GM13976 (cell line): ENCODE measurements around the gene GPC6.

Source experiments
- DNase-seq: peaks from one replicate; pipeline ENCODE4 v3.0.0; 2012; ENCODE audit warnings: low spot score
- CTCF ChIP-seq: IDR thresholded peaks from 2 replicates; pipeline ENCODE4 v1.5.1; 2012; ENCODE audit warnings: borderline replicate concordance, mild to moderate bottlenecking; ENCODE audit not compliant: insufficient read depth; ENCODE audit errors: extremely low read depth, missing control alignments, control extremely low read depth
- in situ Hi-C: fragments of 300-500 bp; cut with MboI; formaldehyde crosslinking; loops from one replicate; pipeline ENCODE4 v1.12.0; 2022; ENCODE audit warnings: low sequenced_read_pairs, mixed read lengths, inconsistent platforms; ENCODE audit not compliant: unreplicated experiment

Gene GPC6

DNA sequence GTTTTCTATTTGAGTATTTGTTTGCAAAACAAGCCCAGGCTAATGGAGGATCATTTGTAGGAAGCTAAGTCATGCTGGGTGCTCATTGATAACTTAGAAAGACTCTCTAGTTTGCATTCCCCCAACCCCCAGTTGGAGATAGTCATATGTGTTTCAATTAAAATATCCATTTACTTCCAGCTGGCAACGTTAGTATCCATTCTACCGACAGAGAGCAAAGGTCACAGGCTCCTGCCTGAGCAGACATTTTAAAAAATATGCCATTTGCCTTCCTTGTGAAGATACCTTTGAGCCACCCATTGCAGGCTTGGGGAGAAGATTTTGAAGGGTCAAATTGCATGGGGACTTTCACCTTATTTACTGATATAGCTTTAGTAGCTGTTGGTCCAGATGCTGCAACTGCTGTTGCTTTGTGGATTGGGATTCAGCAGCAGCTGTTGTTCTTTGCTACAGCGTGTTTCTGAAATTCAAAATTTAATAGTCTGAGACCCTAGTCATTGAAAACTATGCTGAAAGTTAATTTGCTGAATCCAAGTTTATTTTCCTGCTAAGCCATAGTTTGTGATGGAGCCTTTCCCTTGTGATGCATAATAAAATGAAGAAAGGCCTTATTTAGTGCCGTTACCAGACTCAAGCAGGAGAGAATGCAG is 335.1 kb downstream of the GPC6 start:
- TF ChIP-seq CTCF: no peak
- in situ Hi-C loops: no loop called here
- DNase-seq: no peak

GRCh38 chr13:93562676-93563075 is 336.1 kb downstream of the GPC6 start:
- in situ Hi-C loops: no loop called here
- TF ChIP-seq CTCF: no peak
- no peak for DNase-seq

- no peak for DNase-seq
- in situ Hi-C loops: no loop called here
- no peak for TF ChIP-seq CTCF
Observed at GRCh38 chr13:93577105-93577504, 350.5 kb downstream of the GPC6 start.

- in situ Hi-C loops: no loop called here
- no peak for TF ChIP-seq CTCF
- no peak for DNase-seq
Observed at GRCh38 chr13:93589788-93590187, 363.2 kb downstream of the GPC6 start.

DNA sequence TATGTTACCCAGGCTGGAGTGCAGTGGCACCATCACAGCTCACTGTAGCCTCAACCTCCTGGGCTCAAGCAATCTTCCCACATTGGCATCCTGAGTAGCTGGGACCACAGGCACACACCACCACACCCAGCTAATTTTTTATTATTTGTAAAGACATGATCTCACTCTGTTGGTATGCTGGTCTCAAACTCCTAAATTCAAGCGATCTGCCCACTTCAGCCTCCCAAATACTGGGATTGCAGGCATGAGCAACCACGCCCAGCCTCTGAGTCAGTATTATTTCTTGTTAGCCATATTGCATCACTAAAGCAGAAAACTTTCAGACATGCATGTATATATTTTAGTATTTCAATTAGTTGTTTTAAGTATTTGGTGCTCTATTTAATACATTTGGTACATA is 376.4 kb downstream of the GPC6 start:
- in situ Hi-C loops: no loop called here
- no peak for TF ChIP-seq CTCF
- DNase-seq: no peak

DNA sequence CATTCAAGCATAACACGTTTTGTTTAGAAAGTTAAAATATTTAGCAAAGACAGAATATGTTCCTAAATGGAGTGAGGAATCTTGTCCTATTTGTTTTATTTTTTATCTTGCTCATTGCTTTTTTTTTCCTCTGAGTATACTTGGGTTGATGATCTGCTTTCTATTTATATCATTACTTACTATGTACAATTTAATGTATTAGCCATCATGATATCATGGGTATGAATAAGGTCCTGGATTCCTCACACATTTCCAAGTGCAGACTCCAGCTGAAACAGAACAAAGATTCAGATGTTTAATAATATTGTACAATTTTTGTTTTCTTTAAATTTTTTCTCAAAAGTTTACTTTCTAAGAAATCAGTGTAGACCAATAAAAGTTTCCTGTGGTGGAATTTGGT is 388.2 kb downstream of the GPC6 start:
- in situ Hi-C loops: no loop called here
- TF ChIP-seq CTCF: no peak
- no peak for DNase-seq

- in situ Hi-C loops: no loop called here
Observed at GRCh38 chr13:93620181-93620765, 393.7 kb downstream of the GPC6 start.

More at GRCh38 chr13:93620181-93620765, 393.7 kb downstream of the GPC6 start:
- no peak for DNase-seq
- TF ChIP-seq CTCF: no peak
